Right lobe of liver (tissue), 4 donors: ENCODE results near the gene ADCY1.

ENCODE experiments used
- POLR2A ChIP-seq: fragments of 450-650 bp; IDR thresholded peaks from one replicate; pipeline ENCODE4 v1.6.1; 2017; ENCODE audit warnings: antibody characterized with exemption, mild to moderate bottlenecking
- TF ChIP-seq, protein P1 (sequence below), 4 donors: fragments of 200-600 bp in 3 of 4; fragments of 450-650 bp in 1 of 4; IDR thresholded peaks; one replicate each; pipeline versions ENCODE4 v1.5.1 to v1.8.0; 2016 to 2022; ENCODE audit warnings: antibody characterized with exemption in 4 of 4, mild to moderate bottlenecking in 2 of 4
- donor health status: DM: no; HTN: no; CAD: no.
- donor health status: DM: no; HTN: no; CAD: no.
- donor health status: DM: no; HTN: yes; CAD: no.

DNA sequence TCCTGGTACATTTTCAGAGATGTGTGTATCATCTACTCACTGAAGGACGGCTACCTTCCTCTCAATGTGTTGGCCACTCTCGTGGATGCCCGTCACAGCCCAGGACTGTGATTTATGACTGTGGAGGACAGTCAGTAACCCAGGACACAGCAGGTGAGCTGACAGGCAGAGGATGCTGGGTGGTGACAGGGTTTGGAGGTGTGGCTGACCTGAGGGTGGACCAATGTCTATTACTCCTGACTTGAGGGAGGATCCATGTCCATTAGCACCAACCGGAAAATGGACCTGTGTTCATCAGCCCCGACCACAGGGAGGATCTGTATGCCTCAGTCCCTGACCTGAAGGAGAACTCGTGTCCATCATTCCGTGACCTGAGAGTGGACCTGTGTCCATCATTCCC lies 96.1 kb downstream of the ADCY1 start:
- TF ChIP-seq, protein P1, sequence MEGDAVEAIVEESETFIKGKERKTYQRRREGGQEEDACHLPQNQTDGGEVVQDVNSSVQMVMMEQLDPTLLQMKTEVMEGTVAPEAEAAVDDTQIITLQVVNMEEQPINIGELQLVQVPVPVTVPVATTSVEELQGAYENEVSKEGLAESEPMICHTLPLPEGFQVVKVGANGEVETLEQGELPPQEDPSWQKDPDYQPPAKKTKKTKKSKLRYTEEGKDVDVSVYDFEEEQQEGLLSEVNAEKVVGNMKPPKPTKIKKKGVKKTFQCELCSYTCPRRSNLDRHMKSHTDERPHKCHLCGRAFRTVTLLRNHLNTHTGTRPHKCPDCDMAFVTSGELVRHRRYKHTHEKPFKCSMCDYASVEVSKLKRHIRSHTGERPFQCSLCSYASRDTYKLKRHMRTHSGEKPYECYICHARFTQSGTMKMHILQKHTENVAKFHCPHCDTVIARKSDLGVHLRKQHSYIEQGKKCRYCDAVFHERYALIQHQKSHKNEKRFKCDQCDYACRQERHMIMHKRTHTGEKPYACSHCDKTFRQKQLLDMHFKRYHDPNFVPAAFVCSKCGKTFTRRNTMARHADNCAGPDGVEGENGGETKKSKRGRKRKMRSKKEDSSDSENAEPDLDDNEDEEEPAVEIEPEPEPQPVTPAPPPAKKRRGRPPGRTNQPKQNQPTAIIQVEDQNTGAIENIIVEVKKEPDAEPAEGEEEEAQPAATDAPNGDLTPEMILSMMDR (IDR thresholded peaks at IDR 0.05): no peak
- no peak for TF ChIP-seq POLR2A
